Astrocyte (in vitro differentiated cells and primary cell): Measurements from ENCODE around the gene PIGQ.

ENCODE experiments used
- EZH2 ChIP-seq: IDR thresholded peaks from 2 replicates; pipeline ENCODE4 v1.6.1; 2012; ENCODE audit warnings: mild to moderate bottlenecking, low read length, inconsistent platforms; ENCODE audit not compliant: insufficient read depth
- TF ChIP-seq, protein P1 (sequence below): IDR thresholded peaks from 2 replicates; pipeline ENCODE4 v1.5.1; 2011; ENCODE audit warnings: low read depth, mild to moderate bottlenecking, inconsistent platforms, low read length, moderate library complexity; ENCODE audit not compliant: insufficient read depth

DNA sequence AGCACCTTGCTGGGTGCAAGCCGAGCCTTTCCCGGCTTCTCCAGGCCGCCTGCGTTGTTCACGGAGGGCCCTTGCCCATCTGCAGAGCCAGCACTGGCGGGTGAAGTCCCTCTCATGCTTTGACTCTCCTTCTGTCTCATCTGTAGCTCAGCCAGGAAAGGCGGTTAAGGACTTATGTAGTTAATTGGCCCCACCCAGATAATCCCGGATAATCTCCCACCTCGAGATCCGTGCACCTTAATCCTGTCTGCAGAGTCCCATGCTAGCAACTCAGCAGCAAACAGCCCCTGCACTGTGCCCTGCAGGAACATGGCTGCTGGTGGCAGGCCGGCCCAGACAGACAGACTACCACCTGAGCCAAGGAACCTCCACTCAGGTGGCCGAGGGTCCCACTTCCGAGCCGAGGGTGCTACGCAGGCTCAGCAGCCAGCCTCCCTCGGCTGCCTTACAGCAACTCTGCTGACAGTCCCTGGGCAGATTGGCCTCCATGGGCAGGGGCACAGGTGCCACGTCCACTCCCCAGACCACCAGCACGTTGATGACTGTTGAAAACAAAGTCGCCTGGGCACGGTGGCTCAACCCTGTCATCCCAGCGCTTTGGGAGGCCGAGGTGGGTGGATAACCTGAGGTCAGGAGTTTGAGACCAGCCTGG, 37.0 kb downstream of the PIGQ start:
- TF ChIP-seq, protein P1, sequence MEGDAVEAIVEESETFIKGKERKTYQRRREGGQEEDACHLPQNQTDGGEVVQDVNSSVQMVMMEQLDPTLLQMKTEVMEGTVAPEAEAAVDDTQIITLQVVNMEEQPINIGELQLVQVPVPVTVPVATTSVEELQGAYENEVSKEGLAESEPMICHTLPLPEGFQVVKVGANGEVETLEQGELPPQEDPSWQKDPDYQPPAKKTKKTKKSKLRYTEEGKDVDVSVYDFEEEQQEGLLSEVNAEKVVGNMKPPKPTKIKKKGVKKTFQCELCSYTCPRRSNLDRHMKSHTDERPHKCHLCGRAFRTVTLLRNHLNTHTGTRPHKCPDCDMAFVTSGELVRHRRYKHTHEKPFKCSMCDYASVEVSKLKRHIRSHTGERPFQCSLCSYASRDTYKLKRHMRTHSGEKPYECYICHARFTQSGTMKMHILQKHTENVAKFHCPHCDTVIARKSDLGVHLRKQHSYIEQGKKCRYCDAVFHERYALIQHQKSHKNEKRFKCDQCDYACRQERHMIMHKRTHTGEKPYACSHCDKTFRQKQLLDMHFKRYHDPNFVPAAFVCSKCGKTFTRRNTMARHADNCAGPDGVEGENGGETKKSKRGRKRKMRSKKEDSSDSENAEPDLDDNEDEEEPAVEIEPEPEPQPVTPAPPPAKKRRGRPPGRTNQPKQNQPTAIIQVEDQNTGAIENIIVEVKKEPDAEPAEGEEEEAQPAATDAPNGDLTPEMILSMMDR, result no peak
- TF ChIP-seq EZH2, result no peak
